ENCODE measurements around the gene MRPL49. TPM values are rescaled to one million over a fixed set of nuclear protein-coding genes. Genes with fewer than 3 reads are reported as not detected.

MRPL49 gene
- total and polyA plus RNA-seq, 2 of the 13 experiments (the other 11 are each of a cell fraction or from before 2014, with no cell fraction given): 39.2 to 53.3 TPM

DNA sequence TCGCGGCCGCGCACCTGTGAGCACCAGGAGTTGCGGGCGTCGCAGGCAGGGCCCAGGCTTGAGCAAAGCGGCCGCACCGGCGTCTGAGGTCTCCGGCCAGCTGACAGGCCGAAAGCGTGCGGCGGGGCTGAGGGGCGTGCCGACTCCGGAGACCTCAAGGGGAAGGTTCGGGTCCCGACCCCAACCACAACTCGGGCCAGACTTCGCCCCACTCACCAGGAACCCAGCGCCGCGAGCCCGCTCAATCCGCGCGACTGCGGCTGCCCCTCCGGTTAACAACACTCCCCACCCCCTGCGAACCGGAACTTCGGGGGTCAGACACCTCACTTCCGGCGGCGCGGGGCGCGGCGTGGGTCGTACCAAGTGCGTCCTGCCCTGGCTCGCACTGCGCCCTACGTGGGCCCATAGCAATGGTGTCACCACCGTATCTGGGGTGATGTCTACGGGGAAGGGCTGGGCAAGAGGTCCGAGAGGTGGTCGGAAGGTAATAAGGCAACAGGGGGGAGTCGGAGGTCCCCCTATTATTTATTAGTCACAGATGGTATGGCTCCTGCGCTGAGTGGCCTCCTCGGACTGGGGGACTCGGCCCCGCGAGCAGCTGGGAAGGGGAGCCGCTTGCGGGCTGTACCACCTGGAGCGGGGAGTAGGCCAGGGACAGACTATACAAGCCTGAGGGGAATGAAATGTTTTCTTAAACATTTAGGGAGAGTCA, 12.3 kb downstream of the MRPL49 start, which contains the start of gene SYVN1 (continued):
- TF ChIP-seq, protein P1, sequence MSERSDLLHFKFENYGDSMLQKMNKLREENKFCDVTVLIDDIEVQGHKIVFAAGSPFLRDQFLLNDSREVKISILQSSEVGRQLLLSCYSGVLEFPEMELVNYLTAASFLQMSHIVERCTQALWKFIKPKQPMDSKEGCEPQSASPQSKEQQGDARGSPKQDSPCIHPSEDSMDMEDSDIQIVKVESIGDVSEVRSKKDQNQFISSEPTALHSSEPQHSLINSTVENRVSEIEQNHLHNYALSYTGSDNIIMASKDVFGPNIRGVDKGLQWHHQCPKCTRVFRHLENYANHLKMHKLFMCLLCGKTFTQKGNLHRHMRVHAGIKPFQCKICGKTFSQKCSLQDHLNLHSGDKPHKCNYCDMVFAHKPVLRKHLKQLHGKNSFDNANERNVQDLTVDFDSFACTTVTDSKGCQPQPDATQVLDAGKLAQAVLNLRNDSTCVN (CRISPR knock-in tag; IDR thresholded peaks at IDR 0.05; ENCODE audit: borderline replicate concordance): 0 out of 2 replicates have a peak, but pooled peaks have one; percentile 60
- TF ChIP-seq U2AF2 (IDR thresholded peaks at IDR 0.05; ENCODE audit: low read depth, low read length) (no peak), RXRA (CRISPR knock-in tag; IDR thresholded peaks at IDR 0.05) (peak; percentile 73), SMAD9 (CRISPR knock-in tag; IDR thresholded peaks at IDR 0.05) (peak; percentile 88; the same call in 1 of the 2 replicates), RBM39 (IDR thresholded peaks at IDR 0.05; ENCODE audit: low read depth, low read length, poor library complexity, severe bottlenecking) (peak; percentile 70), SMARCE1 (IDR thresholded peaks at IDR 0.05; ENCODE audit: borderline replicate concordance) (no peak), ZSCAN25 (CRISPR knock-in tag; IDR thresholded peaks at IDR 0.05) (peak; percentile 81), SNRNP70 (IDR thresholded peaks at IDR 0.05; ENCODE audit: low read depth, low read length) (no peak), KDM5B (CRISPR knock-in tag; IDR thresholded peaks at IDR 0.05; ENCODE audit: borderline replicate concordance) (peak; percentile 90), ZNF251 (CRISPR knock-in tag; IDR thresholded peaks at IDR 0.05) (no peak), TBP (CRISPR knock-in tag; IDR thresholded peaks at IDR 0.05) (no peak), HES4 (CRISPR knock-in tag; IDR thresholded peaks at IDR 0.05; ENCODE audit: borderline replicate concordance) (peak; percentile 12; the same call in 1 of the 2 replicates), MATR3 (CRISPR knock-in tag; IDR thresholded peaks at IDR 0.05) (no peak), ZNF546 (CRISPR knock-in tag; conservative IDR thresholded peaks at IDR 0.05) (no peak), BCL6 (CRISPR knock-in tag; IDR thresholded peaks at IDR 0.05) (peak; percentile 30), MTF1 (CRISPR knock-in tag; IDR thresholded peaks at IDR 0.05) (0 out of 2 replicates have a peak, but pooled peaks have one; percentile 21), MED1 (CRISPR knock-in tag; IDR thresholded peaks at IDR 0.05) (peak; percentile 60; the same call in 1 of the 2 replicates), ZFX (CRISPR knock-in tag; IDR thresholded peaks at IDR 0.05; ENCODE audit: low read depth) (peak; percentile 77), ZNF12 (CRISPR knock-in tag; IDR thresholded peaks at IDR 0.05) (no peak), RAD21 (CRISPR knock-in tag; IDR thresholded peaks at IDR 0.05) (0 out of 2 replicates have a peak, but pooled peaks have one; percentile 18), ZNF644 (CRISPR knock-in tag; IDR thresholded peaks at IDR 0.05; ENCODE audit: low read depth) (no peak)
- TF ChIP-seq, protein P2, sequence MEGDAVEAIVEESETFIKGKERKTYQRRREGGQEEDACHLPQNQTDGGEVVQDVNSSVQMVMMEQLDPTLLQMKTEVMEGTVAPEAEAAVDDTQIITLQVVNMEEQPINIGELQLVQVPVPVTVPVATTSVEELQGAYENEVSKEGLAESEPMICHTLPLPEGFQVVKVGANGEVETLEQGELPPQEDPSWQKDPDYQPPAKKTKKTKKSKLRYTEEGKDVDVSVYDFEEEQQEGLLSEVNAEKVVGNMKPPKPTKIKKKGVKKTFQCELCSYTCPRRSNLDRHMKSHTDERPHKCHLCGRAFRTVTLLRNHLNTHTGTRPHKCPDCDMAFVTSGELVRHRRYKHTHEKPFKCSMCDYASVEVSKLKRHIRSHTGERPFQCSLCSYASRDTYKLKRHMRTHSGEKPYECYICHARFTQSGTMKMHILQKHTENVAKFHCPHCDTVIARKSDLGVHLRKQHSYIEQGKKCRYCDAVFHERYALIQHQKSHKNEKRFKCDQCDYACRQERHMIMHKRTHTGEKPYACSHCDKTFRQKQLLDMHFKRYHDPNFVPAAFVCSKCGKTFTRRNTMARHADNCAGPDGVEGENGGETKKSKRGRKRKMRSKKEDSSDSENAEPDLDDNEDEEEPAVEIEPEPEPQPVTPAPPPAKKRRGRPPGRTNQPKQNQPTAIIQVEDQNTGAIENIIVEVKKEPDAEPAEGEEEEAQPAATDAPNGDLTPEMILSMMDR (CRISPR knock-in tag; IDR thresholded peaks at IDR 0.05): peak; percentile 24
- TF ChIP-seq, protein P3, sequence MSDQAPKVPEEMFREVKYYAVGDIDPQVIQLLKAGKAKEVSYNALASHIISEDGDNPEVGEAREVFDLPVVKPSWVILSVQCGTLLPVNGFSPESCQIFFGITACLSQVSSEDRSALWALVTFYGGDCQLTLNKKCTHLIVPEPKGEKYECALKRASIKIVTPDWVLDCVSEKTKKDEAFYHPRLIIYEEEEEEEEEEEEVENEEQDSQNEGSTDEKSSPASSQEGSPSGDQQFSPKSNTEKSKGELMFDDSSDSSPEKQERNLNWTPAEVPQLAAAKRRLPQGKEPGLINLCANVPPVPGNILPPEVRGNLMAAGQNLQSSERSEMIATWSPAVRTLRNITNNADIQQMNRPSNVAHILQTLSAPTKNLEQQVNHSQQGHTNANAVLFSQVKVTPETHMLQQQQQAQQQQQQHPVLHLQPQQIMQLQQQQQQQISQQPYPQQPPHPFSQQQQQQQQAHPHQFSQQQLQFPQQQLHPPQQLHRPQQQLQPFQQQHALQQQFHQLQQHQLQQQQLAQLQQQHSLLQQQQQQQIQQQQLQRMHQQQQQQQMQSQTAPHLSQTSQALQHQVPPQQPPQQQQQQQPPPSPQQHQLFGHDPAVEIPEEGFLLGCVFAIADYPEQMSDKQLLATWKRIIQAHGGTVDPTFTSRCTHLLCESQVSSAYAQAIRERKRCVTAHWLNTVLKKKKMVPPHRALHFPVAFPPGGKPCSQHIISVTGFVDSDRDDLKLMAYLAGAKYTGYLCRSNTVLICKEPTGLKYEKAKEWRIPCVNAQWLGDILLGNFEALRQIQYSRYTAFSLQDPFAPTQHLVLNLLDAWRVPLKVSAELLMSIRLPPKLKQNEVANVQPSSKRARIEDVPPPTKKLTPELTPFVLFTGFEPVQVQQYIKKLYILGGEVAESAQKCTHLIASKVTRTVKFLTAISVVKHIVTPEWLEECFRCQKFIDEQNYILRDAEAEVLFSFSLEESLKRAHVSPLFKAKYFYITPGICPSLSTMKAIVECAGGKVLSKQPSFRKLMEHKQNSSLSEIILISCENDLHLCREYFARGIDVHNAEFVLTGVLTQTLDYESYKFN (CRISPR knock-in tag; conservative IDR thresholded peaks at IDR 0.05): peak; percentile 42
- TF ChIP-seq, protein P4, sequence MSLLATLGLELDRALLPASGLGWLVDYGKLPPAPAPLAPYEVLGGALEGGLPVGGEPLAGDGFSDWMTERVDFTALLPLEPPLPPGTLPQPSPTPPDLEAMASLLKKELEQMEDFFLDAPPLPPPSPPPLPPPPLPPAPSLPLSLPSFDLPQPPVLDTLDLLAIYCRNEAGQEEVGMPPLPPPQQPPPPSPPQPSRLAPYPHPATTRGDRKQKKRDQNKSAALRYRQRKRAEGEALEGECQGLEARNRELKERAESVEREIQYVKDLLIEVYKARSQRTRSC (CRISPR knock-in tag; IDR thresholded peaks at IDR 0.05; ENCODE audit: low read depth): 0 out of 2 replicates have a peak, but pooled peaks have one; percentile 28

All from HepG2 (cell line).